LNCaP clone FGC (cell line): ENCODE results near the gene NPFFR1.

Source experiments
- DNase-seq: peaks from one replicate; pipeline ENCODE4 v3.0.0-alpha.2; 2011; ENCODE audit warnings: low read depth
- H3K4me3 ChIP-seq: 2 replicates; pipeline ENCODE4 v1.5.1; 2011; ENCODE audit warnings: mild to moderate bottlenecking, low read depth, low read length, control low read depth
- TF ChIP-seq, protein P1 (sequence below): IDR thresholded peaks from 2 replicates; pipeline ENCODE4 v1.5.1; 2012; ENCODE audit warnings: mild to moderate bottlenecking; ENCODE audit not compliant: control insufficient read depth, insufficient read depth; ENCODE audit errors: extremely low read depth

NPFFR1 gene

DNA sequence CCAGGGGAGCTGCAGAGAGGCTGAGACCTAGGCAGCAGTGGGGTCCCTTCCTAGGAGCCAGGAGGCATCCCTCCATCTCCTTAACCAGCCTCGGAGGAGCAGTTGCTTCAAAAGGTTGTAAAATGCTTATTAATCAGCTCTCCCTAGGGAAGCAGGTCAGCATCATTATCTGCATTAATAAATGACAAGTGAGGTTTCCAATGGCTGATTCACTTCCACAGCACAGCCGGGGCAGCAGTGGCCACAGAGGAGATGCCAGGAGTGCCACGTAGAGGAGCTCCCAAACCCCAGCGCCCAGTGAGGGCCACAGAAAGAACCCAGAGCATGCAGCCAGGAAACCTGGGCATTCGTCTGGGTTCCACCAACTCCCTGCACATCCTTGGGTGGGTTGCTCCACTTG is 8.2 kb upstream of the NPFFR1 start:
- no peak for DNase-seq
- TF ChIP-seq, protein P1, sequence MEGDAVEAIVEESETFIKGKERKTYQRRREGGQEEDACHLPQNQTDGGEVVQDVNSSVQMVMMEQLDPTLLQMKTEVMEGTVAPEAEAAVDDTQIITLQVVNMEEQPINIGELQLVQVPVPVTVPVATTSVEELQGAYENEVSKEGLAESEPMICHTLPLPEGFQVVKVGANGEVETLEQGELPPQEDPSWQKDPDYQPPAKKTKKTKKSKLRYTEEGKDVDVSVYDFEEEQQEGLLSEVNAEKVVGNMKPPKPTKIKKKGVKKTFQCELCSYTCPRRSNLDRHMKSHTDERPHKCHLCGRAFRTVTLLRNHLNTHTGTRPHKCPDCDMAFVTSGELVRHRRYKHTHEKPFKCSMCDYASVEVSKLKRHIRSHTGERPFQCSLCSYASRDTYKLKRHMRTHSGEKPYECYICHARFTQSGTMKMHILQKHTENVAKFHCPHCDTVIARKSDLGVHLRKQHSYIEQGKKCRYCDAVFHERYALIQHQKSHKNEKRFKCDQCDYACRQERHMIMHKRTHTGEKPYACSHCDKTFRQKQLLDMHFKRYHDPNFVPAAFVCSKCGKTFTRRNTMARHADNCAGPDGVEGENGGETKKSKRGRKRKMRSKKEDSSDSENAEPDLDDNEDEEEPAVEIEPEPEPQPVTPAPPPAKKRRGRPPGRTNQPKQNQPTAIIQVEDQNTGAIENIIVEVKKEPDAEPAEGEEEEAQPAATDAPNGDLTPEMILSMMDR, result no peak
- no peak overlapping the region for H3K4me3 ChIP-seq

- no peak overlapping the region for H3K4me3 ChIP-seq
- no peak for DNase-seq
- TF ChIP-seq, protein P1, result no peak
These were observed 5.9 kb upstream of the NPFFR1 start for GRCh38 chr10:70289739-70290138.

GRCh38 chr10:70286616-70287015 is 2.8 kb upstream of the NPFFR1 start:
- no peak overlapping the region for H3K4me3 ChIP-seq
- DNase-seq, result no peak
- TF ChIP-seq, protein P1, result no peak

DNA sequence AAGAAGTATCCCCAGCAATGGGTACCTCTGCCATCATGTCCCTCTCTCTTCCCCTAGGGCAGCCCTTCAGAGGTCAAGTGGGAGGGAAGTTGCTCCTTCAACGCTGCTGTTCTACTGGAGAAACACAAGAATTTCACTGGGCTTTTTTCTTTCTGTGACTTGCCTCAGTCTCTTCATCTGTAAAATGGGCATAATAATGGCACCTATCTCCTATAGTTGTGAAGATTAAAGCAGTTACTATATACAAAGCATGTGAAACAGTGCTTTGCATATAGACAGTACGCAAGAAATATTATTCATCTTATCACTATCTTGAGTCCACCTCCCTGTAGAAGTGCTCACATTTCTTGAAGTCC is 1.6 kb upstream of the NPFFR1 start:
- TF ChIP-seq, protein P1, result no peak
- no peak for DNase-seq
- H3K4me3 ChIP-seq, result no peak overlapping the region

GRCh38 chr10:70284542-70285475 is 1.0 kb upstream of the NPFFR1 start:
- TF ChIP-seq, protein P1, result no peak
- H3K4me3 ChIP-seq, result no peak overlapping the region
- no peak for DNase-seq

DNA sequence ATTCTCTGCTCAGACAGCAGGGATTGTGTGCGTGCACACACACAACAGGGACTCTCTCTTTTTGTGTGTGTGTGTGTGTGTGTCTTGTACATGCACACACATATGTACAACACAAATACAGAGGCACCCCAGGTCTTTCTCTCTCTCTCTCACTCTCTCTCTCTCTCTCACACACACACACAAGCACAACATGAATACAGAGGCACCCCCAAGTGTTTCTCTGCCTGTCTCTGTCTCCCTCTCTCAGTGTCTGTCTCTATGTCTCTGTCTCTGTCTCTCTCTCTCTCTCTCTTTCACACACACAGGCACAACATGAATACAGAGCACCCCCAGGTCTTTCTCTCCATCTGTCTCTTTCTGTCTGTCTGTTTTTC is 746 bp downstream of the NPFFR1 start:
- no peak for DNase-seq
- TF ChIP-seq, protein P1, result no peak
- H3K4me3 ChIP-seq, result no peak overlapping the region

GRCh38 chr10:70281609-70282008 is 2.2 kb downstream of the NPFFR1 start:
- no peak overlapping the region for H3K4me3 ChIP-seq
- DNase-seq, result no peak
- TF ChIP-seq, protein P1, result no peak
